ENCODE data around the gene CYP21A2.
"Not testable (repeated sequence)": the region's sequence is repeated elsewhere in the genome, so short reads cannot be mapped to it uniquely, and the experiment has no call there.

DNA sequence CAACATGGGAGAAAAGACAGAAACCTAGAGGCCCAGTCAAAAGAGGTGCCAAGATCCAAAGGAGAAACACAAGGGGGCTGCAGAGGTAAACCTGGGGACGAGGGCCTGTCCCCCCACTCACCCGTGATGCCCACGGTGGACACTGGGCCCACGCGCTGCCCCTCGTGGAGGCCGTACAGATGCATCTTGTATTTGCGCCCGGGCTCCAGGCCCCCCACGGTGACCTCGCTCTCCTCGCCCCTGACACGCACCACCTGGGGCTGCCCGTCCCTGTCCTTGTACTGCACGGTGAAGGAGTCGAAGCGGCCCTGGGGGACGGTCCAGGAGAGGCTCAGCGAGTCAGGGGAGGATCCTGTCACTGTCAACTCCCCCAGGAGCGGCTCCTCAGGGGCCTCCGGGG lies 10.9 kb downstream of the CYP21A2 start:
- TF ChIP-seq, protein P1, sequence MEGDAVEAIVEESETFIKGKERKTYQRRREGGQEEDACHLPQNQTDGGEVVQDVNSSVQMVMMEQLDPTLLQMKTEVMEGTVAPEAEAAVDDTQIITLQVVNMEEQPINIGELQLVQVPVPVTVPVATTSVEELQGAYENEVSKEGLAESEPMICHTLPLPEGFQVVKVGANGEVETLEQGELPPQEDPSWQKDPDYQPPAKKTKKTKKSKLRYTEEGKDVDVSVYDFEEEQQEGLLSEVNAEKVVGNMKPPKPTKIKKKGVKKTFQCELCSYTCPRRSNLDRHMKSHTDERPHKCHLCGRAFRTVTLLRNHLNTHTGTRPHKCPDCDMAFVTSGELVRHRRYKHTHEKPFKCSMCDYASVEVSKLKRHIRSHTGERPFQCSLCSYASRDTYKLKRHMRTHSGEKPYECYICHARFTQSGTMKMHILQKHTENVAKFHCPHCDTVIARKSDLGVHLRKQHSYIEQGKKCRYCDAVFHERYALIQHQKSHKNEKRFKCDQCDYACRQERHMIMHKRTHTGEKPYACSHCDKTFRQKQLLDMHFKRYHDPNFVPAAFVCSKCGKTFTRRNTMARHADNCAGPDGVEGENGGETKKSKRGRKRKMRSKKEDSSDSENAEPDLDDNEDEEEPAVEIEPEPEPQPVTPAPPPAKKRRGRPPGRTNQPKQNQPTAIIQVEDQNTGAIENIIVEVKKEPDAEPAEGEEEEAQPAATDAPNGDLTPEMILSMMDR (IDR thresholded peaks at IDR 0.05): not testable (repeated sequence)
- not testable (repeated sequence) for TF ChIP-seq EP300, POLR2A (IDR thresholded peaks at IDR 0.05)
